A673 (cell line): ENCODE measurements around the gene ENTHD1. TPM values are rescaled to one million over a fixed set of nuclear protein-coding genes. Genes with fewer than 3 reads are reported as not detected.

Experiments
- BruUV-seq: library from RNA; stranded (reverse); fragments of 400-500 nt; replicated peaks from 2 replicates; lab custom pipeline; 2021; lab: Mats Ljungman, UMichigan
- CTCF ChIA-PET: fragments of 300-600 bp; sonication (Branson Sonifier 250); formaldehyde crosslinking; loops from one replicate; lab custom pipeline; 2022; ENCODE audit warnings: antibody characterized with exemption; lab: Charles Lee
- POLR2A ChIA-PET: fragments of 300-600 bp; sonication (Branson Sonifier 250); formaldehyde crosslinking; loops from one replicate; lab custom pipeline; 2022; ENCODE audit warnings: antibody characterized with exemption; ENCODE audit not compliant: low non-redundant PET; lab: Charles Lee
- DNase-seq: peaks from one replicate; pipeline ENCODE4 v3.0.0-alpha.2; 2015; ENCODE audit warnings: low spot score
- H3K27ac ChIP-seq: fragments of 200-600 bp; sonication (generic); 2 replicates; pipeline ENCODE4 v1.5.1; 2016; ENCODE audit warnings: mixed run types, low read depth, mild to moderate bottlenecking, mixed read lengths, antibody characterized with exemption, low read length; ENCODE audit not compliant: poor library complexity, severe bottlenecking
- H3K27me3 ChIP-seq: fragments of 200-600 bp; sonication (generic); replicated peaks from 2 replicates; pipeline ENCODE4 v1.6.1; 2017; ENCODE audit warnings: mixed run types, low read depth, mild to moderate bottlenecking, mixed read lengths, antibody characterized with exemption, low read length; ENCODE audit not compliant: insufficient read depth, poor library complexity
- H3K36me3 ChIP-seq: fragments of 200-600 bp; sonication (generic); 2 replicates; pipeline ENCODE4 v1.6.1; 2016; ENCODE audit warnings: mixed run types, mild to moderate bottlenecking, mixed read lengths, antibody characterized with exemption, low read length; ENCODE audit not compliant: insufficient read depth, poor library complexity, severe bottlenecking
- H3K4me1 ChIP-seq: fragments of 200-600 bp; sonication (generic); 2 replicates; pipeline ENCODE4 v1.6.1; 2017; ENCODE audit warnings: mixed run types, mild to moderate bottlenecking, mixed read lengths, antibody characterized with exemption, low read length; ENCODE audit not compliant: insufficient read depth, poor library complexity, severe bottlenecking
- H3K4me3 ChIP-seq: fragments of 200-600 bp; sonication (generic); 2 replicates; pipeline ENCODE4 v1.5.1; 2016; ENCODE audit warnings: low read depth, mixed run types, mild to moderate bottlenecking, mixed read lengths, low read length; ENCODE audit not compliant: poor library complexity, severe bottlenecking
- H3K9me3 ChIP-seq: fragments of 200-600 bp; sonication (generic); 2 replicates; pipeline ENCODE4 v1.6.1; 2016; ENCODE audit warnings: mixed run types, low read depth, mild to moderate bottlenecking, mixed read lengths, antibody characterized with exemption, low read length; ENCODE audit not compliant: poor library complexity, severe bottlenecking
- EZH2 ChIP-seq: fragments of 200-600 bp; sonication (generic); IDR thresholded peaks from 2 replicates; pipeline ENCODE4 v1.6.1; 2017; ENCODE audit warnings: borderline replicate concordance, low read depth, mild to moderate bottlenecking, mixed read lengths, antibody characterized with exemption, low read length; ENCODE audit not compliant: poor library complexity, severe bottlenecking
- intact Hi-C: fragments of 100-400 bp; cut with micrococcal nuclease; formaldehyde crosslinking; loops from one replicate; pipeline ENCODE4 v1.10.0; 2022; ENCODE audit not compliant: unreplicated experiment
- total RNA-seq: library from RNA; stranded (reverse); gene quantifications from 2 replicates; pipeline ENCODE4 v1.2.3, GENCODE V29; 2021
- TF ChIP-seq, protein P1 (sequence below): fragments of 300-800, 200-600 bp; sonication (generic); conservative IDR thresholded peaks from 2 replicates; pipeline ENCODE4 v1.5.1; 2017; ENCODE audit warnings: low read depth, mild to moderate bottlenecking, antibody characterized with exemption, low read length, moderate library complexity, mixed read lengths

The ENTHD1 gene
- total RNA-seq, 1 experiment from 2014 or later: not detected

DNA sequence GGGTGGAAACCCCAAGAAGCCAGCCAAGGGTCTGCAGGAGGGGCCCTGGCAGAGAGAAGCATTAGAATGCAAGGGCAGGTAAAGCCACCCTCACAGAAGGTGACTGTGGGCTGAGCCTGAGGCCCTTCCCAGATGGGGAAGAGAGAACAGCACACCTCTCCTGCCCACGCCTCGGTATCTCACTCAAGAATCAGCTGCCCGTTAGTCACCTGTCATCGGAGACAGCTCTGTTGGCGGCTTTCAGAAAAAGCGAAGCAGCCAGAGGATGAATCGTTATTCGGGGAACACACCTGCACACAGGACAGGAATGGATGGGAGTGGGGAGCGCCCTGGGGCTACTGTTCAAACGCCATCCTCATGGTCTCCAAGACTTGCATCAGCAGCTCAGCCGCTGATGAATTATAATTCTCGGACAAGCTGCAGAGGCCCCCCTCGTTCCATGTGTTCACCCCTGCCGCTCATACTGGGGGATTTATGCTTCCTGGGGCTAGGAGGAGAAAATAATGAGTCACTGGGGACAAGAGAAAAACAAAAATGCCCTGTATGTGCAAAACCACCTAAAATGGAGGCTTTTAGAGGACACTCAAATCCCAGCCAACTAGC, 45.0 kb upstream of the ENTHD1 start:
- POLR2A ChIA-PET: no interaction called here
- Histone ChIP-seq H3K27ac (no peak overlapping the region), H3K4me1 (no peaks in the 10 kb centered on the region), H3K4me3 (no peak overlapping the region), H3K9me3 (no peaks in the 10 kb centered on the region), H3K27me3 (peaks cover 42% of the 10 kb centered on the region), H3K36me3 (no peaks in the 10 kb centered on the region)
- TF ChIP-seq EZH2: no peak
- TF ChIP-seq, protein P1, sequence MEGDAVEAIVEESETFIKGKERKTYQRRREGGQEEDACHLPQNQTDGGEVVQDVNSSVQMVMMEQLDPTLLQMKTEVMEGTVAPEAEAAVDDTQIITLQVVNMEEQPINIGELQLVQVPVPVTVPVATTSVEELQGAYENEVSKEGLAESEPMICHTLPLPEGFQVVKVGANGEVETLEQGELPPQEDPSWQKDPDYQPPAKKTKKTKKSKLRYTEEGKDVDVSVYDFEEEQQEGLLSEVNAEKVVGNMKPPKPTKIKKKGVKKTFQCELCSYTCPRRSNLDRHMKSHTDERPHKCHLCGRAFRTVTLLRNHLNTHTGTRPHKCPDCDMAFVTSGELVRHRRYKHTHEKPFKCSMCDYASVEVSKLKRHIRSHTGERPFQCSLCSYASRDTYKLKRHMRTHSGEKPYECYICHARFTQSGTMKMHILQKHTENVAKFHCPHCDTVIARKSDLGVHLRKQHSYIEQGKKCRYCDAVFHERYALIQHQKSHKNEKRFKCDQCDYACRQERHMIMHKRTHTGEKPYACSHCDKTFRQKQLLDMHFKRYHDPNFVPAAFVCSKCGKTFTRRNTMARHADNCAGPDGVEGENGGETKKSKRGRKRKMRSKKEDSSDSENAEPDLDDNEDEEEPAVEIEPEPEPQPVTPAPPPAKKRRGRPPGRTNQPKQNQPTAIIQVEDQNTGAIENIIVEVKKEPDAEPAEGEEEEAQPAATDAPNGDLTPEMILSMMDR: no peak
- intact Hi-C loops: no loop called here
- DNase-seq: no peak
- no TSS peak for BruUV-seq
- CTCF ChIA-PET: no interaction called here

DNA sequence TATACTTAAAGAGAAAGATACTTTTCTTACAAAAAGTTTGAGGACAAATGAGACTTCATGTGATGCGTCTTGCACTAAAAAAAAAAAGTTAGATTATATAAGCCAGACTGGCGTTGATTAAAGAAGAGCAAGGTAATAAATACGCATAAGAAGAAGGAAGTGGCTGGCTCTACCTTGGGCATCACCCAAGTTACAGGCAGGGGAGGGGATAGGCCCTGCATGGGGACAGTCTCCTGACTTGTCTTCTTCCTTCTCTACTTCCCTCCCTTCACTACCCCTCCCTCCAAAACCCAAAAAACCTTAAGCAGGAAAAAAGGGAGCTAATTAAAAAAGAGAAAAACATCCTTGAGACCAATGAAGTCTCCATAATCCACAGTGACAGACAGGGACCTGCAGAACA, 44.3 kb upstream of the ENTHD1 start:
- intact Hi-C loops: no loop called here
- Histone ChIP-seq H3K27ac (no peak overlapping the region), H3K27me3 (peaks cover 42% of the 10 kb centered on the region), H3K4me3 (no peak overlapping the region), H3K4me1 (no peaks in the 10 kb centered on the region), H3K9me3 (no peaks in the 10 kb centered on the region), H3K36me3 (no peaks in the 10 kb centered on the region)
- BruUV-seq: no TSS peak
- TF ChIP-seq, protein P1: no peak
- TF ChIP-seq EZH2: no peak
- CTCF ChIA-PET: no interaction called here
- DNase-seq: no peak
- POLR2A ChIA-PET: no interaction called here

DNA sequence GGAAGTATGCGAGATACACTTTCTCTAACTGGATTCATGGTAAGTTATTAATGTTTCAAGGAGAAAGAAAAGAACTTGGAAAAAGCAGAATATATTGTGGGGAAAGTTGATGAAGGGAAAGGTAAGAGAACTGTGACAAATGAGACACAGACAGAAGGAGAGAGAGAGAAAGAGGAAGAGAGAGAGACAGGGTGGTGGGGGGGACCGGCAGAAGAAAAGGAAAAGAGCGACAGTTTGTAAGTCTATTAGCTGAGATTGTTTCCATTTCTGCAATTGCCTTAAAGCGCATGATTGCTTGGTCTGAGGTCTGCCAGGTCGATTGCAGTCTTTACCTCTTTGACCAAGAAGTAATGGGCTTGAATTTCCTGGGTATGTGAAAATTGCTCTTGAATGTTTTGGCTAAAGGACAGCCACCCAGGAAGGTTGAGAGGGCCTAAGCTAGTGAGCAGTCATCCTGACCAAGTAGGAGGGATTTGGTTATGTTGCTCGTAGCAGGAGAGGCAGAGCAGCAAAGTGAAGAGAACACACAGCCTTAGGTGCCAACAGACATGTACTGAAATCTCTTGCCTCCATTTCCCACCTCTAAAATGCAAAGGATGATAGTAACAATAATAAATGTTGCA, 43.1 kb upstream of the ENTHD1 start:
- Histone ChIP-seq H3K27ac (no peak overlapping the region), H3K4me1 (no peaks in the 10 kb centered on the region), H3K9me3 (no peaks in the 10 kb centered on the region), H3K27me3 (peaks cover 47% of the 10 kb centered on the region), H3K4me3 (no peak overlapping the region), H3K36me3 (no peaks in the 10 kb centered on the region)
- DNase-seq: no peak
- ChIA-PET CTCF (no interaction called here), POLR2A (no interaction called here)
- BruUV-seq: no TSS peak
- no peak for TF ChIP-seq EZH2
- TF ChIP-seq, protein P1: no peak
- intact Hi-C loops: no loop called here
